ENCODE results near the gene IQGAP2.
A peak's percentile ranks its signal among the peaks of the same experiment; 100 is the strongest.

IQGAP2 gene

DNA sequence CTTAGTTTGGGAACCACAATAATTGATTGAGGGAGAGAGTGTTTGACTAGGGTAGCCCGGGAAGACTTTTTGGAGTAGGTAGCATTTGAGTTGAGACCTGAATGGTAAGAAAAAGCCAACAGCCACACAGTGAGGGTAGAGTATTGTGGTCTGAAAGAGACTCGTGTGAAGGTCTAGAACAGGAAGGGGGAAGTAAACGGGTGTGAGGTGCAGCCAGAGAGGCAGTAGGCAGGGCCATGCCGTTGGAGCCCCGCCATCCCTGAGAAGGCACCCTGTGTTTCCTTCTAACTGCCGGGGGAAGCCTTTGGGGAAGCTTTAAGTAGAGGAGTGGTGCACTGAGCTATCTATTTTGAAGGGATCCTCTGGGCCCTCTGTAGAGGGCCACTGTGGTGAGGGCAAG is 223.7 kb downstream of the IQGAP2 start:
- in situ Hi-C loops (cut with MboI; ENCODE audit: low pct_unique_long_range_greater_than_20kb, low sequenced_read_pairs, unreplicated experiment) = no loop called here
- TF ChIP-seq, protein P1, sequence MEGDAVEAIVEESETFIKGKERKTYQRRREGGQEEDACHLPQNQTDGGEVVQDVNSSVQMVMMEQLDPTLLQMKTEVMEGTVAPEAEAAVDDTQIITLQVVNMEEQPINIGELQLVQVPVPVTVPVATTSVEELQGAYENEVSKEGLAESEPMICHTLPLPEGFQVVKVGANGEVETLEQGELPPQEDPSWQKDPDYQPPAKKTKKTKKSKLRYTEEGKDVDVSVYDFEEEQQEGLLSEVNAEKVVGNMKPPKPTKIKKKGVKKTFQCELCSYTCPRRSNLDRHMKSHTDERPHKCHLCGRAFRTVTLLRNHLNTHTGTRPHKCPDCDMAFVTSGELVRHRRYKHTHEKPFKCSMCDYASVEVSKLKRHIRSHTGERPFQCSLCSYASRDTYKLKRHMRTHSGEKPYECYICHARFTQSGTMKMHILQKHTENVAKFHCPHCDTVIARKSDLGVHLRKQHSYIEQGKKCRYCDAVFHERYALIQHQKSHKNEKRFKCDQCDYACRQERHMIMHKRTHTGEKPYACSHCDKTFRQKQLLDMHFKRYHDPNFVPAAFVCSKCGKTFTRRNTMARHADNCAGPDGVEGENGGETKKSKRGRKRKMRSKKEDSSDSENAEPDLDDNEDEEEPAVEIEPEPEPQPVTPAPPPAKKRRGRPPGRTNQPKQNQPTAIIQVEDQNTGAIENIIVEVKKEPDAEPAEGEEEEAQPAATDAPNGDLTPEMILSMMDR (IDR thresholded peaks at IDR 0.05; ENCODE audit: extremely low read depth, insufficient read depth, missing control alignments) = no peak
- DNase-seq (ENCODE audit: low spot score) = no peak

DNA sequence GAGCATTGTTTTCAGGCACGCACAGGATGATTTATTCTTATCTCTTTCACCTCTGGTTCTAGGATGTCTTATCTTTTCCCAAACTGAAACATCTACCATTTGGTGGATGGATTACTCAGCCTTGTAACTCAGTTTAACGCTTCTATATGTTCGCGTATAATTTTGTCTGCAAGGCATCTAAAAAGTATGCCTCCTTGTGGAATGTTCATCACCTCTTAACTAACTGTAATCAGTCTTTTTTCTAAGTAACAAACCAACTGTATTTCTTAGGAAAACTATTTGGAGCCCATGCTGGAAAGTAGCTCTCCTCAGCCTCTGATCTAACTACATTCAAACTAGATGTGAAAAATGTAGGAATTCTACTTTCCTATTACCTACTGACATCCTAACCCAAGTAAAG is 231.6 kb downstream of the IQGAP2 start:
- in situ Hi-C loops (cut with MboI; ENCODE audit: low pct_unique_long_range_greater_than_20kb, low sequenced_read_pairs, unreplicated experiment) = no loop called here
- DNase-seq (ENCODE audit: low spot score) = no peak
- TF ChIP-seq, protein P1 (IDR thresholded peaks at IDR 0.05; ENCODE audit: extremely low read depth, insufficient read depth, missing control alignments) = no peak

DNA sequence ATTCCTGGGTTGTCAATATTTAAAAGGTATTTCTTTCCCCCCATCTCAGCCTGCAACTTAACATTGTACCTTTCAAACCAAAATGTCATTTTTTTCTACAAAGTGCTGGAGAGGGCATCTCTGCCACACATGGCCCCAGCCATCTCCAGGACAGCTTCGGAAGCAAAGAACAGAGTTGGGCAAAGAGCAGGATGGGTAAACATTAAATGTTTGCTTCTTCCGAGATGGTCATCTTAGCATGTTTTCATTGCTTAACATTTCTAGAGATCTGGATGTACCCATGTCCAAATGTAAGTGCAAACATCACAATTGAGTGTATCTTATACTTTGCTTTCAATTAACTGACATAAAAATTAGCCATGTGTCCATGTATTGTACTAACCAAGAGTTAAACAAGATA is 234.4 kb downstream of the IQGAP2 start:
- TF ChIP-seq, protein P1 (IDR thresholded peaks at IDR 0.05; ENCODE audit: extremely low read depth, insufficient read depth, missing control alignments) = no peak
- in situ Hi-C loops (cut with MboI; ENCODE audit: low pct_unique_long_range_greater_than_20kb, low sequenced_read_pairs, unreplicated experiment) = no loop called here
- no peak for DNase-seq (ENCODE audit: low spot score)

DNA sequence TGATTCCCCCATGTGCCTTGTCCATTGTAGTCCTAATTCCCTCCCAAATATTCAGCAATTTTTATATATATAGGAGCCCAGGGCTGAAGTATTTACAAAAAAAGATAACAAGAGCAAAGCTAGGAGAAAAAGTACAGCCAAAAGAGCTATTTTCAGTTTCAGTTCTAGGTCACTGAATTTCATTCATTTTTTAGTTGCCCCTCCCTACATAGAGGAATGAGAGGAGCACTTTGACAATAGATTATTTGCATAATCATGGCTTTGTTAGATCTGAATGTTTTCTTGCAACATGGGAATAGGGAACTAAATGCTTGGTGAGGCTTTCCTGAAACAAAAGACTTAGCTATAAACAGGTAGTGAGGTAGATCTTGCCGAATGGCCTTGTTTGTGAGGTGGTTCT is 235.4 kb downstream of the IQGAP2 start:
- no peak for DNase-seq (ENCODE audit: low spot score)
- TF ChIP-seq, protein P1 (IDR thresholded peaks at IDR 0.05; ENCODE audit: extremely low read depth, insufficient read depth, missing control alignments) = no peak
- in situ Hi-C loops (cut with MboI; ENCODE audit: low pct_unique_long_range_greater_than_20kb, low sequenced_read_pairs, unreplicated experiment) = no loop called here

DNA sequence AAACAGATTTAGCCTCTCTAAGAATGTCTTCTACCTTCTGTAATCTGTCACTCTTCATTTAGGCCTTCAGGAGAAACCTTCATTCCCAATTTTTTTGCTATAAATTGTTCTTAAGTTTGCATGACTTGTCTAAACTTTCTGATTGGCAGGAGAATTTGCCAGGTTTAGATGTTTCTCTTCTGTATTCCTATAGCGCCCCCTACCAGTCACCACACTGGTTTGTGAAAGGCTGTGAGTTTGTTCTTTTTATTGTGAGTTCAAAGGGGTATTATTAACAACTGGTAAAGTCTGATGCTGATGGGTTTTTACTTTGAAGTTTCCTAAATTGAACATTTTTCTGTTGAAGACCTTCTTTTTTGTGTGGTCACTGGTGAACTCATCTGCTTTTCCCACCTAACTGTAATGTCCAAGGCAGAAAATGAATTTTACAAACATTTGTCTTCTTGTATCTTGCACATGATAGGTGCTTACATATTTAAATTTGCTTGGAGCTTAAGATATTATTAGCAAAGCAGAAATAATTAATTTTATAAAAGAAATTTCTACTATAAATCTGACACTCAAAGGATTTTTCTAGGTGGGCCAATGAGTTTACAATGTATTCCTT is 238.5 kb downstream of the IQGAP2 start:
- TF ChIP-seq, protein P1 (IDR thresholded peaks at IDR 0.05; ENCODE audit: extremely low read depth, insufficient read depth, missing control alignments) = peak; percentile 81
- in situ Hi-C loops (cut with MboI; ENCODE audit: low pct_unique_long_range_greater_than_20kb, low sequenced_read_pairs, unreplicated experiment) = no loop called here
- DNase-seq (ENCODE audit: low spot score) = peak; percentile 39

DNA sequence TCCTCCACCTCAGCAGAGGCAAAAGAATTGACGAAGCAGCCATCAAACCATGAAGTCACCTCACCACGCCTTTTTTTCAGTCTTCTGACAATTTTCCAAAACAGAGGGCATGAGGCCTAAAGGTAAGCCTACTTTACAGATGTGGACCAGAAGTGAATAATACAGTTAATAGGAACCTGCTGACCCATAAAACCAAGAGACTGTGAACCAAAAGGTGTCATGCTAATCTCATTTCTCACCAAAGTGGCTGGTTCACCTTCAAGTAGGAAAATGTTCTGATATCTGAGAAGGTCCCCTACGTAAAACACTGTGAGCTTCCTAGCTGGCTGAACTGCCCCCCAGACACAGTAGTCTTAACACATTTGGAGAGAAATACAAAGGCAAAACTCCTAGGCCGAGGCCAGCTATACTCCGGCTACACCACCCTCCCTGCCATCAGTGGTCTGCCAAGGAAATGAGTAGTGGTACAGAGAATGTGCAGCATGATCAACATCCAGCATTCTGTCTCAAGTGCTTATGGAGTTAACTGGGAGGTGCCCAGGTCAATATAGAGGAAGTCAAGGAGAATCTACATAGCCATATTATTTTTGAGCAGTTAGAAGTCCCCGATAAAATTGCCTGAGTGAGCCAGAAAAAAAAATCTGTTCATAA is 239.4 kb downstream of the IQGAP2 start:
- DNase-seq (ENCODE audit: low spot score) = no peak
- TF ChIP-seq, protein P1 (IDR thresholded peaks at IDR 0.05; ENCODE audit: extremely low read depth, insufficient read depth, missing control alignments) = no peak
- in situ Hi-C loops (cut with MboI; ENCODE audit: low pct_unique_long_range_greater_than_20kb, low sequenced_read_pairs, unreplicated experiment) = no loop called here
